Activated CD8-positive, alpha-beta memory T cell treated with anti-CD3 and anti-CD28 coated beads for 24 hours (primary cell): ENCODE measurements around the gene TGFBR3.
"Not testable (repeated sequence)": the region's sequence is repeated elsewhere in the genome, so short reads cannot be mapped to it uniquely, and the experiment has no call there.

Experiments used
- DNase-seq: peaks from one replicate; pipeline ENCODE4 v3.0.0-alpha.2; 2020

Gene TGFBR3

GRCh38 chr1:91846007-91846638 lies 39.8 kb downstream of the TGFBR3 start:
- DNase-seq, result no peak

GRCh38 chr1:91844862-91845528 lies 41.0 kb downstream of the TGFBR3 start:
- no peak for DNase-seq

- DNase-seq, result no peak
These were observed 42.1 kb downstream of the TGFBR3 start for GRCh38 chr1:91843843-91844242.

GRCh38 chr1:91842563-91842962 lies 43.4 kb downstream of the TGFBR3 start:
- DNase-seq, result no peak

- DNase-seq, result no peak
These were observed 43.9 kb downstream of the TGFBR3 start for GRCh38 chr1:91842056-91842455.

GRCh38 chr1:91840276-91840675 lies 45.7 kb downstream of the TGFBR3 start:
- DNase-seq, result not testable (repeated sequence)

- DNase-seq, result no peak
These were observed 49.5 kb downstream of the TGFBR3 start for GRCh38 chr1:91836331-91837040.

- no peak for DNase-seq
These were observed 50.8 kb downstream of the TGFBR3 start for GRCh38 chr1:91835087-91835521.

GRCh38 chr1:91834549-91834948 lies 51.4 kb downstream of the TGFBR3 start:
- DNase-seq, result not testable (repeated sequence)

GRCh38 chr1:91833946-91834345 lies 52.0 kb downstream of the TGFBR3 start:
- no peak for DNase-seq

GRCh38 chr1:91831132-91831930 lies 54.6 kb downstream of the TGFBR3 start:
- DNase-seq, result no peak

GRCh38 chr1:91830242-91831131 lies 55.5 kb downstream of the TGFBR3 start:
- no peak for DNase-seq

GRCh38 chr1:91829293-91830153 lies 56.4 kb downstream of the TGFBR3 start:
- no peak for DNase-seq

GRCh38 chr1:91828583-91829281 lies 57.2 kb downstream of the TGFBR3 start:
- no peak for DNase-seq

GRCh38 chr1:91827459-91828321 lies 58.3 kb downstream of the TGFBR3 start:
- no peak for DNase-seq

- DNase-seq, result no peak
These were observed 58.9 kb downstream of the TGFBR3 start for GRCh38 chr1:91827087-91827458.

- DNase-seq, result no peak
These were observed 59.3 kb downstream of the TGFBR3 start for GRCh38 chr1:91826649-91827048.

- DNase-seq, result no peak
These were observed 59.7 kb downstream of the TGFBR3 start for GRCh38 chr1:91826248-91826647.

- no peak for DNase-seq
These were observed 64.7 kb downstream of the TGFBR3 start for GRCh38 chr1:91821126-91821868.
